Lower leg skin (tissue), 4 donors: ENCODE results near the gene PRTG. TPM values are rescaled to one million over a fixed set of nuclear protein-coding genes. Genes with fewer than 3 reads are reported as not detected.

Source experiments
- DNase-seq, 2 donors: peaks; one replicate each; pipeline ENCODE4 v3.0.0-alpha.2; 2019; ENCODE audit warnings: low spot score in 2 of 2
- H3K4me3 ChIP-seq: fragments of 200-600 bp; sonication (generic); 2 replicates; pipeline ENCODE4 v1.5.1; 2017; ENCODE audit warnings: mild to moderate bottlenecking, low read depth; ENCODE audit not compliant: poor library complexity, severe bottlenecking
- CTCF ChIP-seq, 3 donors: fragments of 450-650 bp; IDR thresholded peaks; one replicate each; pipeline ENCODE4 v1.5.1; 2016; ENCODE audit warnings: antibody characterized with exemption in 3 of 3, mild to moderate bottlenecking in 3 of 3, moderate library complexity in 2 of 3
- POLR2A ChIP-seq, 2 donors: fragments of 450-650 bp; IDR thresholded peaks; one replicate each; pipeline ENCODE4 v1.6.1; 2016 to 2017; ENCODE audit warnings: antibody characterized with exemption in 2 of 2, mild to moderate bottlenecking in 1 of 2, moderate library complexity in 1 of 2
- WGBS, 2 donors: methylation state at CpG; one replicate each; pipeline ENCODE4 v1.1.5; 2018; 5-methylcytosine and 5-hydroxymethylcytosine counted together
- intact Hi-C: fragments of 100-400 bp; cut with DNase I; formaldehyde crosslinking; loops from one replicate; pipeline ENCODE4 v1.15.0; 2023; ENCODE audit warnings: low total_unique reads
- total RNA-seq, 4 donors: library from RNA; depleted of rRNA; stranded (reverse); fragments of >200 nt; gene quantifications; one replicate each; pipeline ENCODE4 v1.1.0, GENCODE V29; 2016

PRTG gene
- total RNA-seq, 4 donors from 2014 or later: 0.04 to 0.54 (median 0.29) TPM; not detected in 1

- WGBS, 2 donors: 89 to 91% methylated on average over 10 of the region's 10 CpGs
- TF ChIP-seq CTCF (IDR thresholded peaks at IDR 0.05) (no peak), POLR2A (IDR thresholded peaks at IDR 0.05) (no peak)
- DNase-seq: no peak
- intact Hi-C loops: no loop called here
- H3K4me3 ChIP-seq: no peak overlapping the region
Observed at GRCh38 chr15:55673287-55673686, 69.7 kb downstream of the PRTG start.

GRCh38 chr15:55669270-55669669 lies 73.7 kb downstream of the PRTG start:
- no peak for DNase-seq
- TF ChIP-seq POLR2A (IDR thresholded peaks at IDR 0.05) (no peak), CTCF (IDR thresholded peaks at IDR 0.05) (no peak)
- no peak overlapping the region for H3K4me3 ChIP-seq
- 64% methylated on average over 3 of the region's 3 CpGs for WGBS, 2 donors
- intact Hi-C loops: no loop called here

GRCh38 chr15:55665605-55666227 lies 77.2 kb downstream of the PRTG start:
- intact Hi-C loops: no loop called here
- no peak for TF ChIP-seq CTCF (IDR thresholded peaks at IDR 0.05)
- TF ChIP-seq POLR2A (IDR thresholded peaks at IDR 0.05): no peak
- no peak overlapping the region for H3K4me3 ChIP-seq
- no peak for DNase-seq
- WGBS, 2 donors: 86 to 90% methylated on average over 4 of the region's 4 CpGs

GRCh38 chr15:55661428-55661827 lies 81.5 kb downstream of the PRTG start:
- no peak for DNase-seq
- TF ChIP-seq CTCF (IDR thresholded peaks at IDR 0.05) (no peak), POLR2A (IDR thresholded peaks at IDR 0.05) (no peak)
- no peak overlapping the region for H3K4me3 ChIP-seq
- intact Hi-C loops: no loop called here

- intact Hi-C loops: no loop called here
- 88% methylated on average over 5 of the region's 5 CpGs for WGBS, 2 donors
- TF ChIP-seq CTCF (IDR thresholded peaks at IDR 0.05): no peak
- no peak for TF ChIP-seq POLR2A (IDR thresholded peaks at IDR 0.05)
- DNase-seq: no peak
- H3K4me3 ChIP-seq: no peak overlapping the region
Observed at GRCh38 chr15:55660153-55660552, 82.8 kb downstream of the PRTG start.

- WGBS, 2 donors: 94 to 96% methylated on average over 11 of the region's 11 CpGs
- intact Hi-C loops: no loop called here
- TF ChIP-seq POLR2A (IDR thresholded peaks at IDR 0.05): no peak
- TF ChIP-seq CTCF (IDR thresholded peaks at IDR 0.05): no peak
- H3K4me3 ChIP-seq: no peak overlapping the region
- DNase-seq: no peak
Observed at GRCh38 chr15:55659481-55659880, 83.5 kb downstream of the PRTG start.
